HUES64 (cell line): ENCODE measurements around the gene GRM1.

Experiments
- H3K27ac ChIP-seq: 2 replicates; pipeline ENCODE4 v1.7.0; 2013; ENCODE audit warnings: low read depth, low read length, inconsistent platforms
- H3K27me3 ChIP-seq: 2 replicates; pipeline ENCODE4 v1.6.1; 2013; ENCODE audit warnings: mild to moderate bottlenecking, low read length; ENCODE audit not compliant: insufficient read depth
- H3K36me3 ChIP-seq: 2 replicates; pipeline ENCODE4 v1.6.1; 2013; ENCODE audit warnings: mild to moderate bottlenecking, low read length; ENCODE audit not compliant: insufficient read depth
- H3K4me1 ChIP-seq: 2 replicates; pipeline ENCODE4 v1.6.1; 2013; ENCODE audit warnings: mild to moderate bottlenecking, low read length, moderate library complexity; ENCODE audit not compliant: insufficient read depth
- H3K4me3 ChIP-seq: 2 replicates; pipeline ENCODE4 v1.5.1; 2013; ENCODE audit warnings: mild to moderate bottlenecking, low read length, moderate library complexity
- H3K9ac ChIP-seq: 2 replicates; pipeline ENCODE4 v1.6.1; 2013; ENCODE audit warnings: mild to moderate bottlenecking, low read depth, low read length
- H3K9me3 ChIP-seq: 2 replicates; pipeline ENCODE4 v1.6.1; 2013; ENCODE audit warnings: low read depth, low read length; ENCODE audit not compliant: insufficient read depth
- WGBS: fragments of 150-250, 120-280 bp; methylation state at CpG from one replicate; pipeline ENCODE4 v1.1.7; 2013; ENCODE audit warnings: missing lambda C conversion rate; 5-methylcytosine and 5-hydroxymethylcytosine counted together

The GRM1 gene

DNA sequence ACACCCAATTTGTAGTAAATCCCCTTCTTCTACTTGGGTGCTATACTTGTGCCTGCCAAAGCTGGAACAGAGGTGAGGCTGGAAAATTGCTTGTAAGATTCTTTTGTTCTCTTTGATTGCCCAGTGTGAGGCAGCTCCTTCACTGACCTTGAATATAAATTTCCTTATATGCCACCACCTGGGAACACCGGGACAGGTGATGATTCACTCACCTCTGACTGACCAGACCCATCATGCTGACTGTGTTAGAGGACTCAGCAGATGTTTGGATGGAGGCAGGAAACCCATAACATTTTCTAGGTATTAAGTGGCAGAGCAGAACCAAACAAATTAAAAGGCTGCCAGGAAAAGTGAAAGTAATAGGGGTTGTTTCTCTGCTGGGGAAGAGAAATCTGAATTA is 120.9 kb downstream of the GRM1 start:
- Histone ChIP-seq H3K27ac (no peak overlapping the region), H3K36me3 (no peaks in the 10 kb centered on the region), H3K27me3 (no peaks in the 10 kb centered on the region), H3K4me3 (no peak overlapping the region), H3K4me1 (peaks cover 18% of the 10 kb centered on the region), H3K9me3 (no peaks in the 10 kb centered on the region), H3K9ac (no peak overlapping the region)
- 50% methylated on average over 1 of the region's 1 CpG for whole genome bisulfite sequencing

DNA sequence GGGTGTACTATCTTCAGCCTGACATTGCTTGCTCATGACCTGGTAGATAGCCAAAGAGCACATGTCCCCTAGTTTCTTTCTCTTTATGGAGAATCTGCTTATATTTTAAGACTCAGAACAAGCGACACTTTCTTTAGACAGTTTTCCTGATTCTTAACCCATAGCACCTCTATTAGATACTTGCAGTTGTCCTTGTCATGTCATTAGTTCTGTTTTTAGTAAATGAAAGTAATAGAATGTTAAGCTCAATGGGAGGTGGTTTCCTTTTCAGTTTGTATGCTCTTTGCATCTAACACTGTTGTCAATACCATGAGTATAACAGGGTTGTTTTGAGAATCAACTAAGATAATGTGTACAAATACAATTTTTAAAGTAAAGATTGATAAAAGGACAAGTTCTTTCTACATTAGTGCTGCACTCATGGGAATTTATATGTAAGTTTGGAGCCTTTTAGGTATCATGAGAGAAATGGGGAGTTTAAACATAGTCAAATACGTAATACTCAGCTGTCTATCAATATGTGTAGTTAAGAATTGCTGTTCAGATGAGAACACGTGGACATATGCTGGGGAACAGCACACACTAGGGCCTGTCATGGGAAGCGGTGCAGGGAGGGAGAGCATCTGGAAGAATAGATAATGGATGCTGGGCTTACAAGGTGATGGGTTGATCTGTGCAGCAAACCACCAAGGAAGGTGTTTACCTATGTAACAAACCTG is 124.3 kb downstream of the GRM1 start:
- H3K27me3 ChIP-seq = no peaks in the 10 kb centered on the region
- H3K9ac ChIP-seq = no peak overlapping the region
- no peaks in the 10 kb centered on the region for H3K36me3 ChIP-seq
- no peak overlapping the region for H3K27ac ChIP-seq
- H3K4me1 ChIP-seq = peaks cover 19% of the 10 kb centered on the region
- H3K9me3 ChIP-seq = no peaks in the 10 kb centered on the region
- 91% methylated on average over 4 of the region's 4 CpGs for WGBS
- no peak overlapping the region for H3K4me3 ChIP-seq

- no peak overlapping the region for H3K4me3 ChIP-seq
- no peaks in the 10 kb centered on the region for H3K27me3 ChIP-seq
- no peaks in the 10 kb centered on the region for H3K9me3 ChIP-seq
- no peak overlapping the region for H3K27ac ChIP-seq
- peaks cover 19% of the 10 kb centered on the region for H3K4me1 ChIP-seq
- H3K9ac ChIP-seq = no peak overlapping the region
- 31% methylated on average over 6 of the region's 6 CpGs for WGBS
- no peaks in the 10 kb centered on the region for H3K36me3 ChIP-seq
Observed at GRCh38 chr6:146154197-146154596, 125.3 kb downstream of the GRM1 start.

GRCh38 chr6:146161664-146162063 is 132.8 kb downstream of the GRM1 start:
- Histone ChIP-seq H3K4me1 (no peaks in the 10 kb centered on the region), H3K27ac (no peak overlapping the region), H3K9me3 (no peaks in the 10 kb centered on the region), H3K9ac (no peak overlapping the region), H3K4me3 (no peak overlapping the region), H3K36me3 (no peaks in the 10 kb centered on the region), H3K27me3 (no peaks in the 10 kb centered on the region)
- WGBS = 95% methylated on average over 5 of the region's 5 CpGs

DNA sequence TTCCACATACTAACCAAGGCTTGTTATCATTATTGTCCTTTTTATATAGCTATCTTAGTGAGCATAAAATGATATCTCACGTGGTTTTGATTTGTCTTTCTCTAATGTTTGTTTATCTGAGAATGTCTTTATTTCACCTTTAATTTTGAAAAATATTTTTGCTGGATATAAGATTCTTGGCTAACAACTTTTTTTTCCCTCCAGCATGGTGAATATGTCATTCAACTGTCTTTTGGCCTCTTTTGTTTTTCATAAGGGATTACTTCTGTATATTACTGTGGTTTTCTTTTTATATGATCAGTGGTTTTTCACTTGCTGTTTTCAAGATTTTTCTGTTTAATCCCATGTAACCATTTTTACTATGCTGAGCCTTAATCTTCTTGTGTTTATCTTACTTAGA is 141.0 kb downstream of the GRM1 start:
- H3K9me3 ChIP-seq = no peaks in the 10 kb centered on the region
- H3K4me3 ChIP-seq = no peak overlapping the region
- no peak overlapping the region for H3K27ac ChIP-seq
- H3K9ac ChIP-seq = no peak overlapping the region
- WGBS = no CpG with 5 or more reads among the region's 1 CpG
- H3K4me1 ChIP-seq = no peaks in the 10 kb centered on the region
- no peaks in the 10 kb centered on the region for H3K27me3 ChIP-seq
- no peaks in the 10 kb centered on the region for H3K36me3 ChIP-seq

GRCh38 chr6:146177785-146178184 is 148.9 kb downstream of the GRM1 start:
- Histone ChIP-seq H3K36me3 (no peaks in the 10 kb centered on the region), H3K27me3 (no peaks in the 10 kb centered on the region), H3K4me3 (no peak overlapping the region), H3K4me1 (no peaks in the 10 kb centered on the region), H3K27ac (no peak overlapping the region), H3K9me3 (no peaks in the 10 kb centered on the region), H3K9ac (no peak overlapping the region)
- WGBS = 91% methylated on average over 1 of the region's 1 CpG

DNA sequence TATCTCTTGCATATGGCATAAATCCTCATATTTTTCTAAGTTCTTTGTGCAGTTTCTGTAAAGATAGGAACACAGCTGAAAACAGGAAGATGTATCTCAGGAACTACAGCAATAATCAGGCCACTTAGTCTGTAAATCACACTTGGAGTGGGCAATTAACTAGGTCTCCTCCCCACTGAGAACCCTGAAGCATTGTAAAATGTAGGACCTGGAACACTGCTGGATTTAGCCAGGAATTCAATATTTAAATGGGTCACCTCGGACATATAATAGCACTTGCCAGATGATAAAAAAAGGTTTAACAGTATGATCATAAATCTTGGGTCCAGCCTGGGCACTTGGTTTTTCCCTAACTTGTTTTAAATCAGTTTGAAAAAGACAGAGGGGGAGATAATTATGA is 155.0 kb downstream of the GRM1 start:
- Histone ChIP-seq H3K27me3 (no peaks in the 10 kb centered on the region), H3K27ac (no peak overlapping the region), H3K4me1 (no peaks in the 10 kb centered on the region), H3K9me3 (no peaks in the 10 kb centered on the region), H3K36me3 (no peaks in the 10 kb centered on the region), H3K4me3 (no peak overlapping the region), H3K9ac (no peak overlapping the region)
- WGBS = 97% methylated on average over 1 of the region's 1 CpG

GRCh38 chr6:146184701-146185100 is 155.8 kb downstream of the GRM1 start:
- H3K9ac ChIP-seq = no peak overlapping the region
- H3K27me3 ChIP-seq = no peaks in the 10 kb centered on the region
- H3K4me3 ChIP-seq = no peak overlapping the region
- no peaks in the 10 kb centered on the region for H3K36me3 ChIP-seq
- 92% methylated on average over 1 of the region's 1 CpG for WGBS
- H3K4me1 ChIP-seq = no peaks in the 10 kb centered on the region
- H3K9me3 ChIP-seq = no peaks in the 10 kb centered on the region
- no peak overlapping the region for H3K27ac ChIP-seq

- Histone ChIP-seq H3K9me3 (no peaks in the 10 kb centered on the region), H3K27ac (no peak overlapping the region), H3K36me3 (no peaks in the 10 kb centered on the region), H3K9ac (no peak overlapping the region), H3K27me3 (no peaks in the 10 kb centered on the region), H3K4me3 (no peak overlapping the region), H3K4me1 (no peaks in the 10 kb centered on the region)
- 92% methylated on average over 3 of the region's 3 CpGs for WGBS
Observed at GRCh38 chr6:146189131-146189530, 160.3 kb downstream of the GRM1 start.

DNA sequence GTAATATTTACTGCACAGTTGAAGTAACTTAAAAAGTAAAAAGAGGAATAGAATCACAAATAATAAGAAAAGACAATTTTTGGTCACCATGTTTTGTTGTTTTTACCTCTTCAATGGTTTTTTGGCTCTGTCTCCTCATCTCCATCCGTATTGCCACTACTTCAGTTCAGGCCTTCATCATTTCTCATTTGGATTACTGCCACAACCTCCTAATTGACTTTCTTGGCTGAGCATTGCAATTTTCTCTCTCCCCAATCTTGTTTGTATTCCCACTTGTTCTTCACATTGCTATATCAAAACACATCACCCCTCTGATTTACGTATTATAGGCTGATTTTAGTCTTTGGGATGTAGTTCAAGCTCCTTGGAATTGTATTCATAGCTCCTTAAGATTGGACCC is 161.7 kb downstream of the GRM1 start:
- H3K36me3 ChIP-seq = no peaks in the 10 kb centered on the region
- H3K9me3 ChIP-seq = no peaks in the 10 kb centered on the region
- WGBS = 95% methylated on average over 1 of the region's 2 CpGs
- H3K4me3 ChIP-seq = no peak overlapping the region
- H3K27ac ChIP-seq = no peak overlapping the region
- no peaks in the 10 kb centered on the region for H3K27me3 ChIP-seq
- H3K9ac ChIP-seq = no peak overlapping the region
- no peaks in the 10 kb centered on the region for H3K4me1 ChIP-seq

DNA sequence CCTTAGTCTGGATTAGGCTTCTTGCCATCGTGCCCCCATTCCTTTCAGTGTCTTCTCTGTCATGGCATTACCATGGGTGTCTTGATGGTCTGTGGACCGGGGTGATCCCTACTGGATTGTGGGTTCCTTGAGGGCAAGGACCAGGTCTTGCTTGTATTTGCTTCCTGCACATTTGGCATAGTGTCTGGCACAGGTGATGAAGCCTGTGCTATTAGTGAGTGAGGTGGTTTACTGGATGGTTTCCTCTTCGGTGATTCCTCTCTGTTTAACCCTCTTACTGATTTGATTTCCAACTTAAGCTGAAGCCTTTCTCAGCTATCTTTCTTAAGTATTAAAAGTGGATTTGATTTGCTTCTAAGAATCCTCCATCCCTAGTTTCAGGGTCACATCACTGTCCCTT is 162.3 kb downstream of the GRM1 start:
- no peaks in the 10 kb centered on the region for H3K4me1 ChIP-seq
- 94% methylated on average over 2 of the region's 3 CpGs for WGBS
- H3K27ac ChIP-seq = no peak overlapping the region
- H3K9ac ChIP-seq = no peak overlapping the region
- H3K9me3 ChIP-seq = no peaks in the 10 kb centered on the region
- no peaks in the 10 kb centered on the region for H3K36me3 ChIP-seq
- no peak overlapping the region for H3K4me3 ChIP-seq
- no peaks in the 10 kb centered on the region for H3K27me3 ChIP-seq

DNA sequence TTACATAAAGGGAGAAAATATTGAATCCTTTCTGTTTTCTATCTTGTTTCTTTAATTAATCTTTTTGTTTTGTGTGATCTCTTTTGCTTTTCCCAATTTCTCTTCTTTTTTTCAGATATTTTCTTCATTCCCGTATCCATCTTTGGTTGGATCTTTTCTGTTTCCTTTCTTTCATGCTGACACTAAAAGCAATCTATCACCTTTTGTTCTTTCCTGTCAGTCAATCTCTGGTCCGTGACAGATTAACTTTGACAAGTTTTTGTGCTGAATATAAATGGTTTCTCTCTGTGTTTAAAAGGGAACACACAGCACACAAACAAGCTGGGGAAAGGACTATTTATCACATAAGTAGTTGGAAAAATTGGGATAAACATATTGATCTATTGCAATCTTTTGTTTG is 162.8 kb downstream of the GRM1 start:
- Histone ChIP-seq H3K4me3 (no peak overlapping the region), H3K36me3 (no peaks in the 10 kb centered on the region), H3K27me3 (no peaks in the 10 kb centered on the region), H3K9ac (no peak overlapping the region), H3K4me1 (no peaks in the 10 kb centered on the region), H3K27ac (no peak overlapping the region), H3K9me3 (no peaks in the 10 kb centered on the region)
- 93% methylated on average over 1 of the region's 2 CpGs for WGBS
